ENCODE results near the gene SLC12A8. TPM values are rescaled to one million over a fixed set of nuclear protein-coding genes. Genes with fewer than 3 reads are reported as not detected.

The SLC12A8 gene
- total and polyA plus RNA-seq, 10 of the 15 experiments (the other 5 are each of a cell fraction or from before 2014, with no cell fraction given): 2.5 to 71.6 (median 50.1) TPM

DNA sequence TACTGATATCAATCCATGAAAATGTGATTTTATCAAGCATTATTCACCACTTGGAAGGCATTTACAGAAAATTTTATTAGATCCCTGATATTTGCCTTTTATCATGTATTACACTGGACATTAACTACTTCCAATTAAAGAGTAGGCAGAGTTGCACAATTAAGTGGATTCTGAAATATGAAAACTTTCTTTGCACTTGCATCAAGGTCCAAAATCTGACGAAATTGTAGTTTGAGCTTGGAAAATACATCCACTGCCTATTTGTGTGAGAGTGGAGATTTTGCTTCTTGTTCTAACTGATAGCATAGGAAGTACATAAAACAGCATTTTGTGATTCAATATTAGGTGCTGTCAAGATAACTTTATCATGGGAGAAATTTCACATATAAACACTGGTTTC lies 49.6 kb upstream of the SLC12A8 start:
- ChIA-PET CTCF (interaction anchor here (0.7 to 1.6 kb wide), 3 partner anchors 9 to 68 kb away, joined by 3 to 5 read pairs (median 3); no protein-coding TSS in a partner anchor), RAD21 (ENCODE audit: unreplicated experiment) (no interaction called here), SMC1A (ENCODE audit: uncharacterized antibody, unreplicated experiment) (interaction anchor here (0.6 to 2.1 kb wide), 3 partner anchors 10 to 96 kb away, joined by 3 to 5 read pairs (median 4); no protein-coding TSS in a partner anchor), POLR2A (no interaction called here)
- ATAC-seq: no peak
- no TSS peak for BruUV-seq (replicated peaks)
- no peaks in the 10 kb centered on the region for H4K20me1 ChIP-seq (ENCODE audit: control insufficient read depth, insufficient read depth)
- no peak for TF ChIP-seq ZBED1 (IDR thresholded peaks at IDR 0.05; ENCODE audit: borderline replicate concordance)
- TF ChIP-seq ZNF274 (IDR thresholded peaks at IDR 0.05; ENCODE audit: insufficient read depth, insufficient read length): no peak
- TF ChIP-seq KAT2A (conservative IDR thresholded peaks at IDR 0.05; ENCODE audit: control insufficient read depth, low read depth, low read length): no peak
- TF ChIP-seq RB1 (IDR thresholded peaks at IDR 0.05; ENCODE audit: borderline replicate concordance): no peak
- TF ChIP-seq MYC (IDR thresholded peaks at IDR 0.05; ENCODE audit: insufficient read depth, insufficient read length, insufficient replicate concordance, low read length, severe bottlenecking): no peak
- TF ChIP-seq, protein P1, sequence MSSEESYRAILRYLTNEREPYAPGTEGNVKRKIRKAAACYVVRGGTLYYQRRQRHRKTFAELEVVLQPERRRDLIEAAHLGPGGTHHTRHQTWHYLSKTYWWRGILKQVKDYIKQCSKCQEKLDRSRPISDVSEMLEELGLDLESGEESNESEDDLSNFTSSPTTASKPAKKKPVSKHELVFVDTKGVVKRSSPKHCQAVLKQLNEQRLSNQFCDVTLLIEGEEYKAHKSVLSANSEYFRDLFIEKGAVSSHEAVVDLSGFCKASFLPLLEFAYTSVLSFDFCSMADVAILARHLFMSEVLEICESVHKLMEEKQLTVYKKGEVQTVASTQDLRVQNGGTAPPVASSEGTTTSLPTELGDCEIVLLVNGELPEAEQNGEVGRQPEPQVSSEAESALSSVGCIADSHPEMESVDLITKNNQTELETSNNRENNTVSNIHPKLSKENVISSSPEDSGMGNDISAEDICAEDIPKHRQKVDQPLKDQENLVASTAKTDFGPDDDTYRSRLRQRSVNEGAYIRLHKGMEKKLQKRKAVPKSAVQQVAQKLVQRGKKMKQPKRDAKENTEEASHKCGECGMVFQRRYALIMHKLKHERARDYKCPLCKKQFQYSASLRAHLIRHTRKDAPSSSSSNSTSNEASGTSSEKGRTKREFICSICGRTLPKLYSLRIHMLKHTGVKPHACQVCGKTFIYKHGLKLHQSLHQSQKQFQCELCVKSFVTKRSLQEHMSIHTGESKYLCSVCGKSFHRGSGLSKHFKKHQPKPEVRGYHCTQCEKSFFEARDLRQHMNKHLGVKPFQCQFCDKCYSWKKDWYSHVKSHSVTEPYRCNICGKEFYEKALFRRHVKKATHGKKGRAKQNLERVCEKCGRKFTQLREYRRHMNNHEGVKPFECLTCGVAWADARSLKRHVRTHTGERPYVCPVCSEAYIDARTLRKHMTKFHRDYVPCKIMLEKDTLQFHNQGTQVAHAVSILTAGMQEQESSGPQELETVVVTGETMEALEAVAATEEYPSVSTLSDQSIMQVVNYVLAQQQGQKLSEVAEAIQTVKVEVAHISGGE (CRISPR knock-in tag; IDR thresholded peaks at IDR 0.05): no peak
- no peak for TF ChIP-seq HDAC6 (IDR thresholded peaks at IDR 0.05; ENCODE audit: unreplicated experiment)
- TF ChIP-seq, protein P2, sequence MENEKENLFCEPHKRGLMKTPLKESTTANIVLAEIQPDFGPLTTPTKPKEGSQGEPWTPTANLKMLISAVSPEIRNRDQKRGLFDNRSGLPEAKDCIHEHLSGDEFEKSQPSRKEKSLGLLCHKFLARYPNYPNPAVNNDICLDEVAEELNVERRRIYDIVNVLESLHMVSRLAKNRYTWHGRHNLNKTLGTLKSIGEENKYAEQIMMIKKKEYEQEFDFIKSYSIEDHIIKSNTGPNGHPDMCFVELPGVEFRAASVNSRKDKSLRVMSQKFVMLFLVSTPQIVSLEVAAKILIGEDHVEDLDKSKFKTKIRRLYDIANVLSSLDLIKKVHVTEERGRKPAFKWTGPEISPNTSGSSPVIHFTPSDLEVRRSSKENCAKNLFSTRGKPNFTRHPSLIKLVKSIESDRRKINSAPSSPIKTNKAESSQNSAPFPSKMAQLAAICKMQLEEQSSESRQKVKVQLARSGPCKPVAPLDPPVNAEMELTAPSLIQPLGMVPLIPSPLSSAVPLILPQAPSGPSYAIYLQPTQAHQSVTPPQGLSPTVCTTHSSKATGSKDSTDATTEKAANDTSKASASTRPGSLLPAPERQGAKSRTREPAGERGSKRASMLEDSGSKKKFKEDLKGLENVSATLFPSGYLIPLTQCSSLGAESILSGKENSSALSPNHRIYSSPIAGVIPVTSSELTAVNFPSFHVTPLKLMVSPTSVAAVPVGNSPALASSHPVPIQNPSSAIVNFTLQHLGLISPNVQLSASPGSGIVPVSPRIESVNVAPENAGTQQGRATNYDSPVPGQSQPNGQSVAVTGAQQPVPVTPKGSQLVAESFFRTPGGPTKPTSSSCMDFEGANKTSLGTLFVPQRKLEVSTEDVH (IDR thresholded peaks at IDR 0.05; ENCODE audit: low read depth, partially characterized antibody): no peak
- TF ChIP-seq GATAD2B (conservative IDR thresholded peaks at IDR 0.05; ENCODE audit: low read depth): no peak
- TF ChIP-seq LARP7 (IDR thresholded peaks at IDR 0.05): no peak
- TF ChIP-seq NR2C2 (IDR thresholded peaks at IDR 0.05; ENCODE audit: borderline replicate concordance, control insufficient read depth, insufficient read length, low read depth): no peak
- no peak for TF ChIP-seq HDGF (IDR thresholded peaks at IDR 0.05)
- TF ChIP-seq RAD21 (IDR thresholded peaks at IDR 0.05; ENCODE audit: insufficient read depth, low read depth, low read length): no peak
- TF ChIP-seq MYB (IDR thresholded peaks at IDR 0.05; ENCODE audit: borderline replicate concordance, low read depth, low read length): no peak
- TF ChIP-seq, protein P3, sequence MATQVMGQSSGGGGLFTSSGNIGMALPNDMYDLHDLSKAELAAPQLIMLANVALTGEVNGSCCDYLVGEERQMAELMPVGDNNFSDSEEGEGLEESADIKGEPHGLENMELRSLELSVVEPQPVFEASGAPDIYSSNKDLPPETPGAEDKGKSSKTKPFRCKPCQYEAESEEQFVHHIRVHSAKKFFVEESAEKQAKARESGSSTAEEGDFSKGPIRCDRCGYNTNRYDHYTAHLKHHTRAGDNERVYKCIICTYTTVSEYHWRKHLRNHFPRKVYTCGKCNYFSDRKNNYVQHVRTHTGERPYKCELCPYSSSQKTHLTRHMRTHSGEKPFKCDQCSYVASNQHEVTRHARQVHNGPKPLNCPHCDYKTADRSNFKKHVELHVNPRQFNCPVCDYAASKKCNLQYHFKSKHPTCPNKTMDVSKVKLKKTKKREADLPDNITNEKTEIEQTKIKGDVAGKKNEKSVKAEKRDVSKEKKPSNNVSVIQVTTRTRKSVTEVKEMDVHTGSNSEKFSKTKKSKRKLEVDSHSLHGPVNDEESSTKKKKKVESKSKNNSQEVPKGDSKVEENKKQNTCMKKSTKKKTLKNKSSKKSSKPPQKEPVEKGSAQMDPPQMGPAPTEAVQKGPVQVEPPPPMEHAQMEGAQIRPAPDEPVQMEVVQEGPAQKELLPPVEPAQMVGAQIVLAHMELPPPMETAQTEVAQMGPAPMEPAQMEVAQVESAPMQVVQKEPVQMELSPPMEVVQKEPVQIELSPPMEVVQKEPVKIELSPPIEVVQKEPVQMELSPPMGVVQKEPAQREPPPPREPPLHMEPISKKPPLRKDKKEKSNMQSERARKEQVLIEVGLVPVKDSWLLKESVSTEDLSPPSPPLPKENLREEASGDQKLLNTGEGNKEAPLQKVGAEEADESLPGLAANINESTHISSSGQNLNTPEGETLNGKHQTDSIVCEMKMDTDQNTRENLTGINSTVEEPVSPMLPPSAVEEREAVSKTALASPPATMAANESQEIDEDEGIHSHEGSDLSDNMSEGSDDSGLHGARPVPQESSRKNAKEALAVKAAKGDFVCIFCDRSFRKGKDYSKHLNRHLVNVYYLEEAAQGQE (IDR thresholded peaks at IDR 0.05; ENCODE audit: low read depth, low read length): no peak
- H3K36me3 ChIP-seq (ENCODE audit: control insufficient read depth in 2 of 2, insufficient read depth in 2 of 2, low read length in 1 of 2): peaks cover 0 to 6% of the 10 kb centered on the region in 2 experiments; a peak in 1 of 4 replicates
- in situ Hi-C loops (cut with MboI) (no loop called here), intact Hi-C loops (cut with micrococcal nuclease; ENCODE audit: unreplicated experiment) (no loop called here)
- H3K27me3 ChIP-seq (replicated peaks in 1 of 2; ENCODE audit: control insufficient read depth in 2 of 2, insufficient read depth in 2 of 2, low read length in 1 of 2): no peaks in the 10 kb centered on the region
- H3K9me3 ChIP-seq (replicated peaks; ENCODE audit: control insufficient read depth, insufficient read depth, low read length): no peaks in the 10 kb centered on the region; the same call in none of the 3 replicates
- H3K4me2 ChIP-seq (ENCODE audit: control insufficient read depth, insufficient read depth): no peak overlapping the region
- no peak for FAIRE-seq
- no peak overlapping the region for H3K27ac ChIP-seq (ENCODE audit: control insufficient read depth, insufficient read depth)
- H3K4me1 ChIP-seq (ENCODE audit: control insufficient read depth, insufficient read depth, low read length): no peaks in the 10 kb centered on the region
- WGBS (ENCODE audit: insufficient coverage, insufficient replicate concordance, low lambda C conversion rate, missing lambda C conversion rate): 100% methylated on average over 1 of the region's 1 CpG
- no peak overlapping the region for H3K9ac ChIP-seq (ENCODE audit: control insufficient read depth, insufficient read depth, low read length)
- H3K79me2 ChIP-seq (ENCODE audit: control insufficient read depth, insufficient read depth, low read length): peaks cover 2% of the 10 kb centered on the region; the same call in 1 of the 2 replicates
- H2AFZ ChIP-seq (ENCODE audit: control insufficient read depth, low read depth, low read length): no peak overlapping the region
- H3K4me3 ChIP-seq: no peak overlapping the region
- DNase-seq (ENCODE audit: low read depth, low spot score): no peak
